HG02885 (cell line): ENCODE measurements around the gene NTM.

ENCODE experiments used
- ATAC-seq: cut with Tn5 transposase; IDR thresholded peaks from one replicate; pipeline ENCODE4 v1.9.1; 2021; ENCODE audit warnings: mild to moderate bottlenecking; ENCODE audit not compliant: unreplicated experiment, poor library complexity

The NTM gene

DNA sequence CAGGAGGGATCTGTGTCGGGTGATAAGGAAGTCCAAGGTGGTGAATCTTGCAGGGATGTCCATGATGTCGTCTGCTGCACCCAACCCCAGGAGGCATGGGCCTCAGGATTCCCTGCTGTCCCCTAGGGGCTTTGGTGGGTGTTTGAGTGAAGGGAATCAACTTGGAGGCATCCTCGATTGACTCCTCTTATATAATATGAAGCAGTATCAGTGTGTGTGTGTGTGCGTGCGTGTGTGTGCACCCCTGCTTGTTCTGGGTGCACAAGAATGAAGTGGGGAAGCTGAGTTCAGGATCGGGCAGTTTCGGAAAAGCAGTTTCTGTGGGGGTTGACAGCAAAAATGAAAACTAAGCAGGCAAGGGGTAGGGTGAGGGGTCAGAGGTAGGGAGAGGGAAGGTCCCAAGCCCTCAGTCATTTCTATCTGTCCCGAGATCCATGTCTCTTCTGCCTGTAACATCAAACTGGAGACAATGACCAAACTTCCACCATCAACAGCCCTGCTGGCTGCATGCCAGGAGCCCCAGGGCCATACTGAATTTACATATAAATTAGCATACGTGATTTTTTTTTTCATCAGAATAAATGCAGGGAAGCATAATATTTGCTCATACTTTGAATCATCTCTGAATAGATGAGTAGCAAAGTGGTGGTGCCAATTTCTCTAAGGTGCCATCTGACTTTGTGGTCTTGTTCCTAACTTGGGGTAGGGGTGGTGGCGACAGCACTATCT is 2.0 kb downstream of the NTM start:
- ATAC-seq, result no peak

GRCh38 chr11:131373095-131373725 is 2.8 kb downstream of the NTM start:
- ATAC-seq, result no peak

DNA sequence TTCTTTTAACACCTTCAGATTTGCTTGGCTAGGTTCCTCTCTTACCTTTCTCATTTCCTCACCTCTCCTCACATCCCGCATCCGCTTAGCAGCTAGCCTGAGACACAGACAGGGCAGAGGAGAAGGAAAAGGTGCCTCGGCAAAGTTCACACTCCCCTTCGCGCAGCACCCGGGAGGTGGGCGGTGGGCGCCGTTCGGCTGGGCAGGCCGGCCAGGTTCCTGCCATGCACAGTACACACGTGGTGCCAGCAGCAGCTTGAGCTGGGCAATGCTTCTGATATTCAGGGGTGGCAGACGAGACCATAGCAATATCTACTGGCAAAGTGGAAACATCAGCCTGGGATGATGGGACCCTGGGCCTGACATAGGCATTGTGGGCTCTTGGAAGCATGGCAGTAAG is 3.3 kb downstream of the NTM start:
- no peak for ATAC-seq

DNA sequence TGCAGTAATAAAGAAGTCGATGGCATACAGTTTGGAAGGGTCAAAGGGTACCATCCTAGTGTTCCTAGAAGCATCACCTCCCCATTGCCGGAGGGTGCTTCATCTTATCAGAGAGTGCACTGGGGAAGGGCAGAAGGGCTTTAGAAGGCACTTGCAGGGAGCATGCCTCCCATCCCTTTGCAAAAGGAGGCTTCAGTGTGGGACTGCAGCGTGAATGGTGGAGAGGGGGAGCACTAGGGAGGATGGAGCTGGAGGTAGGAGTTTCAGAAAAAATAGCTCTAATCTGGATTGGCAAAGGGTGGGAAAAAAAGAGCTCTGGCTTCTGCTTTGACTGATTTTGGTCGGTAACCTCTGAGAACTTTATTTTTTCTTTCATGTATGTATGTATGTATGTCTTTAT is 5.0 kb downstream of the NTM start:
- no peak for ATAC-seq

DNA sequence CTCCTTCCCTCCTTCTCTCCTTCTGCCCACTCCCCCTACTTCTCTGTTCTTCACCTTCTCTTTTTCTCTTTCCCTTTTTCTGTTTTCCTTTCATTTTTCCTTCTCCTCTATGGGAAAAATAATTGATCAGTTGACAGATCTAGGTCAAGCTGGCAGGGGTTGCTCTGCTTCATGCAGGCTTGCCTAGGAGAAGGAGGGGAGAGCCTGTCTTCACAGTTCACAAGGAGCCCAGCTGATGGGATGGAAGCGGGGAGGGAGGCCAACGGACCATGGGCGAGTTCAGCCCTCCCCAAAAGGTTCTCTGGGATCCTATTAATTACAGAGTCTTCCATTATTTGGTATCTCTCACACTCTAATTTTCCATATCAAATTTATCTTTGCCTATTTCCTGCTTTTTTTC is 5.5 kb downstream of the NTM start:
- ATAC-seq, result no peak

- peak; percentile 93 for ATAC-seq
Measured at GRCh38 chr11:131378931-131379330, 8.5 kb downstream of the NTM start.

- ATAC-seq, result no peak
Measured at GRCh38 chr11:131385763-131386390, 15.5 kb downstream of the NTM start.

DNA sequence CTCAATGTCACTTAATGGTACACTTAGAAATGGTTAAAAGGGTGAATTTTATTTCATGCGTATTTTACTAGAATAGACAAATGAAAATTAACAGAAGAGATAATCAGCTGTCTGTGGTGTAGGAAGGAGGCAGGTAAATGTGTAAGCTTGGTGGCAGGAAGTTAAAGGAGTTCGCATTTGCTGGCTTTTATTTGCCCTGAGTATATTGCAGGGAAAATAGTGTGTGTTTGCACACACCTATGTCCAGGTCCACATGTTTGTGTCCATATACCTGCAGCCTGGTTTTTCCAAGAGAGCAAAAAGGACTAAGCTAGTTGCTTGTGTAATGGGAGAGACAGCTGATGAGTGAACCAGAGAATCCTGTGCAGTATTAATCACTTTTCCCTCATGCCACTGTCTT is 16.0 kb downstream of the NTM start:
- no peak for ATAC-seq

DNA sequence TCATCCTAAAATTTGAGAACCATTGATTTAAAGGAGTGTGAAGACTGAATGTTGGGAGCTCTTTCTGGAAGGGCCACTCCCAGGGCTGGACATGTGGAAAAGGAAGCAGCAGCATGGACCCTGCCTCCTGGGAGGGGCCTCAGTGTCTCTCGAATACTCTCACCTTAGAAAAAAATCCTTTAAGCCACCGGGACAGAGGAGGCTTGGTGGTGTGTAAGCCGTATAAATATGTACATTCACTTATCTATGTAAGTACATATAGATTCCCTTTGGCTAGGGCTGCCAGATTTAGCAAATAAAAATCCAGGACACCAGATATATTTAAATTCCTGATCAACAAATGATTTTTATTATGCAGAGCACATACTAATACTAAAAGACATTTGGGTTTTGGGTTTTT is 17.6 kb downstream of the NTM start:
- ATAC-seq, result no peak

GRCh38 chr11:131389582-131389981 is 19.2 kb downstream of the NTM start:
- no peak for ATAC-seq

- no peak for ATAC-seq
Measured at GRCh38 chr11:131391176-131391575, 20.8 kb downstream of the NTM start.

- no peak for ATAC-seq
Measured at GRCh38 chr11:131392528-131393255, 22.3 kb downstream of the NTM start.

GRCh38 chr11:131393691-131394090 is 23.3 kb downstream of the NTM start:
- no peak for ATAC-seq

DNA sequence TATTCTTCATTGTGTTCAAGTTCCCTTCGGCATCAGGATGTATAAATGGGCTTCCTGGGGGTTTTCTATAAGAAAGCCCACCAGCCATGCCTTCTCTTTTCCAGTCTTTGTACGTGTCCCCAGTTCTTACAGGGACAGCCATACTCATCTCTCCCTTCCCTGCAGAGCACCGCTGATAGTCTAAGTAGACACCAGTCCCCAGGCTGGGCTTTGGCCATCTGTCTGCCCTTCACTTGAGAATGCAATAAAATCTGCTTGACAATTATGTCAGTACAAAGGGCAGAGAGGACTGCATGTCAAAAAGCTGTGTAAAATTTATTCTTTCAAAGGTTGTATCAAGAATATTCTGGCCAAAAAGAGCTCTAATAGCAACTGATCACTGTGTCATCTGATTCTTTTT is 27.3 kb downstream of the NTM start:
- no peak for ATAC-seq

DNA sequence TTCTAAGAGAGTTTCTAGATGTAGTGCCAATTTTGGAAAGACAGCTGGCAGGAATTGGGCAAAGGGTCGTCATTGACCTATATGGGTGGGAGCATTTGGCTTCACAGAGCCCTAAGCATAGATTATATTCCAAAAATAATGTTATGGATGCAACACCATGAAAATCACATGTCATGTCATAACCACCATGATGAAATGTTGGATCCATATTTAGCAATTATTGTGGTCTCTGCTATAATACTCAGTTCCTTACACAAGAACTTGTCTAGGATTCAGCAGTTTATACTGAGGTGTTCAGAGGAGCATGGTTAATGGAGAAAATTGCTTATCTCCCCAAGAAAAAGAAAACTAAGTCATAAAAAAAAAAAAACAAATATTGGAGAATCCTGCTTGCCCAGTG is 31.6 kb downstream of the NTM start:
- no peak for ATAC-seq

DNA sequence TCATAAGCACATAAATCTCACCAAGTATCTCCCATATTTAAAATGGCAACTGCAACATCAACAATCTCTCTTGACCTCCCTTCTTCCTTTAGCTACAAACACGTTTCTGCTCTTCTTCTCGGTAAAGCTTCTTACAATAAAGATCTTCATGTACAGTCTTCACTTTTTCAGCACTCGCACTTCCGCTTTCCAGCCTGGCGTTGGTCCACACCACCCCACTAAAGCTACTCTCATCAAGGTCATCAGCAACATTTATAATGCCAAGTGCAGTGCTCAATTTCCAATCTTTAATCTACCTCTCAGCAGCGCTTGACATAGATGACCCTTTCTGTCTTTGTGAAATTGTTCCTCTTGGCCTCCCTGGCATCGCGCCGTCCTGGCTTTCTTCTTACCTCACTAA is 33.6 kb downstream of the NTM start:
- no peak for ATAC-seq

DNA sequence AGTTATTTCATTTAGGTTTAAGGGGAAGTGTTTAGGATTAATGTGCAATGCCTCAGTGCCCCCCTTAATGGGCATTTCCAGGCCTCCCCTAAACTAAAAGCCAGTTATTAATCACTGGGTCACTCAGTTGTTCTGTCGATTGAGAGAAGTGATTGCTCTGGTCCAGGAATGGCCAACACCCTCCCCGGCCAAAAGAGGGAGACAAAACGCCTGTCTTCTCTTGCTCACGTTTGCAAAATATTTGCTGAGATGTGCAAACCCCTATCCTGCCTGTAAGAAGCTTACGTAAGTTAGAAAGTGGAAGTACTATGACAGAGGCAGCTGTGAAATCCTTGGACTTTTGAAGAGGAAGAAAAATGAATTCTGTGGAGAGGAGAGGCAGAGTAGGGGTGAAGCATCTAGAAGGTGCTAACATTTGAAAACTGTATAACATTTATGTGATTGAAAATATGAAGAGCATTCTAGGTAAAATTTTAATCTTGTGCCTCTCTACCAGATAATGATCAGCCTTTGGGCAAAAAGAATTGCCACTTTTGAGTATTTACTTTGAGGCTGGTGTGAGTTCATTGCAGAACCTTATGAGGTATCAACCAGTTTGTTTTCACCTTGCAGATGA is 37.7 kb downstream of the NTM start:
- ATAC-seq, result peak; percentile 62

DNA sequence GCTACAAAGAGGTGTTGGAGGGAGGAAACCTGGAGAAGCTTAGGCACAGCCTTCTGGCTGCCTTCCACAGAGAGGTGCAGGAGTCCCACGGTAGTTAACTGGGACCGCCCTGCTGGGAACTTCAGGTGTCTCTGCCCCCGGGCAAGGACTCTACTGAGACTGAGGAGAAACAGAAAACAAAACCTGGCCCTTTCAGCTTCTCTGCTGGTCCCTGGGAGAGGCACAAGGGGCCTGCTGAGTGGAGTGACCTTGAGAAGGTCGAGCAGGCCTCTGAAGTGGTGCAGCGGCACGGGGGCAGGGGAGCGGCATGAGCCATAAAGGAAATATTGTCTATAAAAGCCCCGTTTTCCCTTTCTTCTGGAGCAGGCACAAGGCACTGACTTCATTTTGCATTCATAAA is 38.9 kb downstream of the NTM start:
- ATAC-seq, result no peak

GRCh38 chr11:131411636-131412035 is 41.2 kb downstream of the NTM start:
- ATAC-seq, result no peak

DNA sequence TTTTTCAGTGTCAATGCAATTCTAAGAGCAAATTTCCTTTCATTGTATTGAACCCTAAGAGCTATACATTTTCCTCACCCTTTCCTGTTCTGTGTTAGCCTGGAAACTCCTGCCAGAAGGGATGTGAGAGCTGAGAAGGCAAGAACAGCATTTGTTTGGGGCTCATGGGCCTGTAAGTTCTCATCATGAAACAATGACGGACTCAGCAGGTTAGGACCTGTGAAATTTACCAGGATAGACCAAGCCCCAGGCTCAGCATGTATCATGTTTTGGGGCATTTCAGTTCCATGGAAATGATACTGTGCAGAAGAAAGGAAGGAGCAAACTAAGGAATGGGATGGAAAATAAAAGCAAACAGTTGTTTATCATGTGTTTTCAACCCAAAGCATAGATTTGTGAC is 41.6 kb downstream of the NTM start:
- ATAC-seq, result no peak

DNA sequence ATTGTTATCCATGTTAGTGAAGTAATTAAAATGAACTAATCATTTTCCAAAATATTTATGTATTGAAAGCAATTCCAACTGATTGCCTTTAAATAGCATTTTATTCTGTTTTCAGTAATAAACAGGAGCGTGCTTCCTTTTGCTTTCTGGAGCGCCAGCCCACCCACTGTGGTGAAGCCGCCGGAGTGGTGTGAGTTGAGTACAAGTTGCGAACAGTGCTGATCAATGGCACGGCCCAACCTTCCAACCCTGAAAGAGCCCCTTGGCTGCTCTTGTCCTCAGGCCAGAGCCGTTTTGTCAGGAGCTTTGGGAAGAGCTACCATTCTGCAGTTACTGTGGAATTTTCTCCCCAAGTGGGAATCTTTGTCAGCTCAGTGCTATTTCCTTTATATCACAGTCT is 42.8 kb downstream of the NTM start:
- no peak for ATAC-seq
